GM06990 (cell line): ENCODE results near the gene CDC20.

Source experiments
- DNase-seq: peaks from one replicate; pipeline ENCODE4 v3.0.0-alpha.2; 2011; ENCODE audit not compliant: insufficient read length; ENCODE audit errors: extremely low read depth
- H3K27me3 ChIP-seq: replicated peaks from 2 replicates; pipeline ENCODE4 v1.6.0; 2011; ENCODE audit warnings: low read length; ENCODE audit not compliant: control insufficient read depth, insufficient read depth
- H3K36me3 ChIP-seq: 2 replicates; pipeline ENCODE4 v1.5.1; 2011; ENCODE audit warnings: low read length; ENCODE audit not compliant: control insufficient read depth, insufficient read depth
- H3K4me3 ChIP-seq: replicated peaks from 2 replicates; pipeline ENCODE4 v1.5.1; 2011; ENCODE audit warnings: low read depth, mild to moderate bottlenecking, control low read depth, low read length
- TF ChIP-seq, protein P1 (sequence below): IDR thresholded peaks from 2 replicates; pipeline ENCODE4 v1.5.1; 2011; ENCODE audit warnings: low read length, control low read depth, mild to moderate bottlenecking, inconsistent platforms; ENCODE audit not compliant: insufficient read depth, poor library complexity, severe bottlenecking

Gene CDC20

GRCh38 chr1:43358746-43359693 lies at the start of gene CDC20:
Gene CDC20, plus strand, starts transcription at chr1:43358981. Its CDS starts 235 bp downstream, at chr1:43359216.
- H3K27me3 ChIP-seq: no peaks in the 10 kb centered on the region
- TF ChIP-seq, protein P1, sequence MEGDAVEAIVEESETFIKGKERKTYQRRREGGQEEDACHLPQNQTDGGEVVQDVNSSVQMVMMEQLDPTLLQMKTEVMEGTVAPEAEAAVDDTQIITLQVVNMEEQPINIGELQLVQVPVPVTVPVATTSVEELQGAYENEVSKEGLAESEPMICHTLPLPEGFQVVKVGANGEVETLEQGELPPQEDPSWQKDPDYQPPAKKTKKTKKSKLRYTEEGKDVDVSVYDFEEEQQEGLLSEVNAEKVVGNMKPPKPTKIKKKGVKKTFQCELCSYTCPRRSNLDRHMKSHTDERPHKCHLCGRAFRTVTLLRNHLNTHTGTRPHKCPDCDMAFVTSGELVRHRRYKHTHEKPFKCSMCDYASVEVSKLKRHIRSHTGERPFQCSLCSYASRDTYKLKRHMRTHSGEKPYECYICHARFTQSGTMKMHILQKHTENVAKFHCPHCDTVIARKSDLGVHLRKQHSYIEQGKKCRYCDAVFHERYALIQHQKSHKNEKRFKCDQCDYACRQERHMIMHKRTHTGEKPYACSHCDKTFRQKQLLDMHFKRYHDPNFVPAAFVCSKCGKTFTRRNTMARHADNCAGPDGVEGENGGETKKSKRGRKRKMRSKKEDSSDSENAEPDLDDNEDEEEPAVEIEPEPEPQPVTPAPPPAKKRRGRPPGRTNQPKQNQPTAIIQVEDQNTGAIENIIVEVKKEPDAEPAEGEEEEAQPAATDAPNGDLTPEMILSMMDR: no peak
- H3K4me3 ChIP-seq: peak within 1 kb of the TSS; percentile 87
- H3K36me3 ChIP-seq: peaks cover 31% of the 10 kb centered on the region
- peak; percentile 95 for DNase-seq

- no peak for DNase-seq
- H3K36me3 ChIP-seq: no peaks in the 10 kb centered on the region
- TF ChIP-seq, protein P1: no peak
- no peak overlapping the region for H3K4me3 ChIP-seq
- H3K27me3 ChIP-seq: no peaks in the 10 kb centered on the region; the same call in 1 of the 2 replicates
Observed at GRCh38 chr1:43309405-43310025, 49.3 kb upstream of the CDC20 start.

DNA sequence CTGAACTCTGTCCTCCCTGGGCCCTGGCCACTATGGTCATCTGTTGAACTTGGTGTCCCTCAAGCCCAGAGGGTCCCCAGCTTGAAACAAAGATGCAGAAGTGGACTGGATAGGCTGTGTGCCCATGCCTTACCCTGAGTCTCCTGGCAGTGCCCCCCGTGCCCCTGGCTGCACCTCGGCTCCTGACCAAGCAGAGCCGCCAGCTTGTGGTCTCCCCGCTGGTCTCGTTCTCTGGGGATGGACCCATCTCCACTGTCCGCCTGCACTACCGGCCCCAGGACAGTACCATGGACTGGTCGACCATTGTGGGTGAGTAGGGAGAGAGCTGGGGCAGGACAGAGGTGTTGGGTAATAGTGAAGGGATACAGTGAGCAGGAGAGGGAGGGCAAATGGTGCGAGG lies 47.3 kb upstream of the CDC20 start:
- TF ChIP-seq, protein P1: no peak
- no peak for DNase-seq
- H3K36me3 ChIP-seq: no peaks in the 10 kb centered on the region
- no peaks in the 10 kb centered on the region; the same call in 1 of the 2 replicates for H3K27me3 ChIP-seq
- H3K4me3 ChIP-seq: no peak overlapping the region

DNA sequence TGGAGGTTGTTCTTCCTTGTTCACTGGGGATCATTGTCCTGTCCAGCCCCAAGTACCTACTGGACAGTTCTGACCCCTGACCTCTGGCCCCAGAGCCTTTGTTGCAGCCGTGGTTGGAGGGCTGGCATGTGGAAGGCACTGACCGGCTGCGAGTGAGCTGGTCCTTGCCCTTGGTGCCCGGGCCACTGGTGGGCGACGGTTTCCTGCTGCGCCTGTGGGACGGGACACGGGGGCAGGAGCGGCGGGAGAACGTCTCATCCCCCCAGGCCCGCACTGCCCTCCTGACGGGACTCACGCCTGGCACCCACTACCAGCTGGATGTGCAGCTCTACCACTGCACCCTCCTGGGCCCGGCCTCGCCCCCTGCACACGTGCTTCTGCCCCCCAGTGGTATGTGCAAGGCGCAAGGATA lies 46.6 kb upstream of the CDC20 start:
- TF ChIP-seq, protein P1: no peak

DNA sequence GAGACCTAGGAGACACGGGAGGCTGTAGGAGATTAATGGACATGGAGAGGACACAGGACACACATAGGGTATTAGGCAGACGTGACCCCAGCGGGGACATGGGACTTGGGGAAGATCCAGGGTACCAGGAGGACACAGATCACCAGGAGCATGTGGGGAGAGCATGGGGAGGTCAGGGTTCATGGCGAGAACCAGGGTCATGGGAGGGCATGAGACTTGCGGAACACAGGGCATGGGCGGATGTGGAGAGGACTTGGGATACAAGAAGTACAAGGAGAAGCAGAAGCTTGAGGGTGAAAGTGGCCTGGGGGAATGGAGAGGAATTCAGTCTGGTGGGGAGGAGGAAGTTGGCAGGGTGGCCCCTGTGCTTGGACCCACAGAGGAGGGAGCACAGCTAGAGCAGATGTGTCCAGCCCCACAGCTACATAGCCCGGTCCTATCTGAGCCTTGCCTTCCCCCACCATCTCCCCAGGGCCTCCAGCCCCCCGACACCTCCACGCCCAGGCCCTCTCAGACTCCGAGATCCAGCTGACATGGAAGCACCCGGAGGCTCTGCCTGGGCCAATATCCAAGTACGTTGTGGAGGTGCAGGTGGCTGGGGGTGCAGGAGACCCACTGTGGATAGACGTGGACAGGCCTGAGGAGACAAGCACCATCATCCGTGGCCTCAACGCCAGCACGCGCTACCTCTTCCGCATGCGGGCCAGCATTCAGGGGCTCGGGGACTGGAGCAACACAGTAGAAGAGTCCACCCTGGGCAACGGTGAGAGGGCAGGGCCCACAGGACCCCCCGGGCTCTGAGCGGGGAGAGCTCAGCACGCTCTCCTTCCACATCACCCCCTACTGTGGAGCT lies 45.9 kb upstream of the CDC20 start:
- TF ChIP-seq, protein P1: no peak
- H3K27me3 ChIP-seq: no peaks in the 10 kb centered on the region
- H3K36me3 ChIP-seq: no peaks in the 10 kb centered on the region
- no peak overlapping the region for H3K4me3 ChIP-seq
- DNase-seq: no peak

More for the DNA sequence above, 46.6 kb upstream of the CDC20 start:
- no peak for DNase-seq
- Histone ChIP-seq H3K4me3 (no peak overlapping the region), H3K27me3 (no peaks in the 10 kb centered on the region), H3K36me3 (no peaks in the 10 kb centered on the region)
